GM12872 (cell line): ENCODE measurements around the gene FOSL2.

Source experiments
- TF ChIP-seq, protein P1 (sequence below): IDR thresholded peaks from 3 replicates; pipeline ENCODE4 v1.5.1; 2011; ENCODE audit warnings: low read depth, mild to moderate bottlenecking, low read length, moderate library complexity; ENCODE audit not compliant: insufficient read depth

The FOSL2 gene

DNA sequence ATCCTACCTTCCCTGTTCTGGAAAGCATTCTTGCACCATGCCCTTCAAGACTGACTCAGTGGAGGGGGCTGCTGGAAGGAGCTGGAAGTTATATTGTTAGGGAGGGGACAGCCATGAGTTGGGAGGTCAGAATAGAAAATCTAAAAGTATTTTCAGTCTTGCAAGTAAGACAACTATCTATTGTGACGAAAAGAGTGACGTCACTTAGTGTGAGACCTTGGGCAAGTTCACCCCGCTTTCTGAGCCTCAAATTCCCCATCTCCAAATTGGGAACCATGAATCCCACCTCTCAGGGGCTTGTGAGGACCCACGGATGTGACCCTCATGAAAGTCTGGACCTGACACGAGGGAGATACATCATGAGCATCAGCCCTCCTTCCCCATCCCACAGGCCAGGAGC is 46.5 kb downstream of the FOSL2 start:
- TF ChIP-seq, protein P1, sequence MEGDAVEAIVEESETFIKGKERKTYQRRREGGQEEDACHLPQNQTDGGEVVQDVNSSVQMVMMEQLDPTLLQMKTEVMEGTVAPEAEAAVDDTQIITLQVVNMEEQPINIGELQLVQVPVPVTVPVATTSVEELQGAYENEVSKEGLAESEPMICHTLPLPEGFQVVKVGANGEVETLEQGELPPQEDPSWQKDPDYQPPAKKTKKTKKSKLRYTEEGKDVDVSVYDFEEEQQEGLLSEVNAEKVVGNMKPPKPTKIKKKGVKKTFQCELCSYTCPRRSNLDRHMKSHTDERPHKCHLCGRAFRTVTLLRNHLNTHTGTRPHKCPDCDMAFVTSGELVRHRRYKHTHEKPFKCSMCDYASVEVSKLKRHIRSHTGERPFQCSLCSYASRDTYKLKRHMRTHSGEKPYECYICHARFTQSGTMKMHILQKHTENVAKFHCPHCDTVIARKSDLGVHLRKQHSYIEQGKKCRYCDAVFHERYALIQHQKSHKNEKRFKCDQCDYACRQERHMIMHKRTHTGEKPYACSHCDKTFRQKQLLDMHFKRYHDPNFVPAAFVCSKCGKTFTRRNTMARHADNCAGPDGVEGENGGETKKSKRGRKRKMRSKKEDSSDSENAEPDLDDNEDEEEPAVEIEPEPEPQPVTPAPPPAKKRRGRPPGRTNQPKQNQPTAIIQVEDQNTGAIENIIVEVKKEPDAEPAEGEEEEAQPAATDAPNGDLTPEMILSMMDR: no peak

DNA sequence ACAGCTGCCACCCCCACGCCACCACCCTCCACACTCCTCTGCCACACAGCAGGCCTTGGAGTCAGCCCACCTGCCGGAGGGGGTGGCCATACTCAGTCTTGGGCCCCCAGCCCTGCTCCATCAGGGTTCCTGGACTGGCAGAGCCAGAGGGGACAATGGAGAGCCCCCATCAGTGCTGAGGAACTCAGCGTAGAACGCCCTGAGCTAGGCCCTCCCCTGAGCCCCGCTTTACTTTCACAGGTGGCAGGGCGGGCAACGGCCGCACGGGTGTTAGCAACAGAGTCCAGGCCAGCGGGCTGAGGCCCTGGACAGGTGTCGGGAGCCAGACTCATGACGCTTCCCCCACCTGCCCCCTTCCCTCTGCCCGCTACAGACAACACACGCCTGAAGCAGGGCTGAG is 47.1 kb downstream of the FOSL2 start:
- TF ChIP-seq, protein P1: no peak

DNA sequence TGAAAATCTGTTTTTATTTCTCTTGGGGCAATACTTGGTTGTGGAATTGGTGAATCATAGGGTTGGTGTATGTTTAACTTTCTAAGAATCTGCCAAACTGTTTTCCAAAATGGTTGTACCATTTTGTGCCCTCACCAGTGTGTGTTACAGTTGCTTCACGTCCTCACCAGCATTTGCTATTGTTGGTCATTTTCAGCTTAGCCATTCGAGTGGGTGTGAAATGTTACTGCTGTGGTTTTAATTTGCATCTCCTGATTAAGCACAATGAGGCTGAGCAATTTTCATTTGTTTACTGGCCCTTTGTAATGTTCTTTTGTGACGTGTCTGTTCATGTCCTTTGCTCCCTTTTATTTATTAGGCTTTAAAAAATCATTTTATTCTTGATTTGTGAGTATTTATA is 49.7 kb downstream of the FOSL2 start:
- TF ChIP-seq, protein P1: no peak

DNA sequence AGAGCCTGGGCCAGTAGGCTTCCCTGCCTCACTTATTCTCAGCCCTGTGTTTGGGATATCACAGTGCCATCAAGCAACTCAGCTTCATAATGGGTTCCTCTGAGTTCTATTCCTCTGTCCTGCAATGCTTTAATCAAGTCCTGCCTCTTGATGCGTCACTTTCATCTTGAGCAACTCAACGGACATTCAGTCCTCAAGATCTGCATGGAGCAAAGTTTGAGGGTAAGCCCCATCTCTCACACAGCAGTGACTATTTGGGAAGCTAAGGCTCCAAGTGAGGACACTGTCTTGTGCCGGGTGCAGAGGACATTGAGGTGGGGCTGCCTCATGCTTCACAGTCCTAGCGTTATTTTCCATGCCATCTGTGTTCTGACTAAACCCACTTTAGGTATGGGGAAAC is 52.3 kb downstream of the FOSL2 start:
- TF ChIP-seq, protein P1: no peak

DNA sequence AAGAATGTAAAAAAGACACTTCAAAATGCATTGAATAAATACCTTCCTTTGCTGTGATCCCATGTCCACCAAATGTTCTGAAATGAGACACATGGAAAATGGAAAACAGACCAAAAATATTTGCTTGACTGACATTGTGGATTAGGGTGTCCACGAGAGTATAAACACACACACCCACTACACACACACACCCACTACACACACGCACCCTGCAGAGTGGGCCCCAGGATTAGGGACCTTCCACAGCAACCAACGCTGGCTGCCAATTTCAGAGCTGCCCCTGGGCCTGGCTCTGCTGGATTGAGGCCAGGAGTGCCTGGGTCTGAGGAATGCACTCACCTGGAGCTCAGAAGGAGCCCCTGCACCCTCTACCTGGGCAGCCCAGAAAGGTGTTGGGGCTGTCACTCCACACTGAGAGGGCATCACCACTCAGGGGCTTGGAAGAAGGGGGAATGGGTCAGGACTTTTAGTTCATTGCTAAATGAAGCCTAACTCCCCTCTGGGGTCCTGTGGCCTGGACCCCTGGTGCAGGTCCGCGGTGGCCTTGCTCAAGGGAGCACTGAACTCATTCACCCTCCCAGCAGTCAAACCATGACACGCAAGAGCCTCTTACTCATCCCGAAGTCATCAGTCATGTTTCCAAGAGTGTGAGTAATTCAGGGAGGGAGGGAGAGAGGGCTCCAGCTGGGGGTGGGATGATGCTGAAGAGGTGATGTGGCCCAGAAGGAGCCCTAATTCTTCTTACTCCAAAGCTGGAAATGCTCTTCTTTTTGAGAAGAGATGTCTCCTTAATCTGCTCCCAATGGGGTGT is 53.0 kb downstream of the FOSL2 start:
- TF ChIP-seq, protein P1: no peak

DNA sequence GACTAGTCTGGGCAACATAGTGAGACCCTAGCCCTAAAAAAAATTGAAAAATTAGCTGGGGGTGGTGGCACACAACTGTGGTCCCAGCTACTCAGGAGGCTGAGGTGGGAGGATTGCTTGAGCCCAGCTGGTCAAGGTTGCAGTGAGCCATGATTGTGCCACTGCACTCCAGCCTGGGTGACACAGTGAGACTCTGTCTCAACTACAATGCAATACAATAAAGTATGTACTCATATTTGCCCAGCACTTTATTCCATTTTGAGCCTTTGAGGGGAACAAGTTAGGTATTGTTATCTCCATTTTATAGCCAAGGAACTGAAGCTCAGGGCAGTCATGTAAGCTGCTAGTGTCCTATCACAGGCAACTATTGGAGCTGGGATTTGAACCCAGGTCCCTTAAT is 53.9 kb downstream of the FOSL2 start:
- TF ChIP-seq, protein P1: no peak

DNA sequence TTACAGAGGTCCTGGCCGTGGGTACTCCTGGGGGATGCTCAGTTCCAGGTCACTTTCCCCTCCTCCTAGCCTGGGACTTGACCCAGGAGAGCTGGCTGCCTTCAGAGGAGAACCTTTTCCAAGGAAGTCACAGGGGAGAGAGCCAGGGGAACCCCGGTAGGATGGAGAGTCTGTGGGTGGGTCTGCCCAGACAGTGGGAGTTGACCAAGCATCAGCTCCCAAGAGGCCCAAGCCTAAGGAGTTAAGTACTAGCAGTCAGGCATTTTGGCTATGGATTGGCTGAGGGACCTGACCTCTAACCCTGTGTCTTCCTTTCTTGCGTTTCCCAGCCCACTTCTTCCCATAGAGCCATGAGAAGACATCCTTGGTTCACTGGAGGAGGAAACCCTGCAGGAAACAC is 54.4 kb downstream of the FOSL2 start:
- TF ChIP-seq, protein P1: no peak
